ENCODE results near the gene RLN3. TPM values are rescaled to one million over a fixed set of nuclear protein-coding genes. Genes with fewer than 3 reads are reported as not detected.
"Not testable (repeated sequence)": the region's sequence is repeated elsewhere in the genome, so short reads cannot be mapped to it uniquely, and the experiment has no call there.

The RLN3 gene
- total and polyA plus RNA-seq, 4 donors = not detected

DNA sequence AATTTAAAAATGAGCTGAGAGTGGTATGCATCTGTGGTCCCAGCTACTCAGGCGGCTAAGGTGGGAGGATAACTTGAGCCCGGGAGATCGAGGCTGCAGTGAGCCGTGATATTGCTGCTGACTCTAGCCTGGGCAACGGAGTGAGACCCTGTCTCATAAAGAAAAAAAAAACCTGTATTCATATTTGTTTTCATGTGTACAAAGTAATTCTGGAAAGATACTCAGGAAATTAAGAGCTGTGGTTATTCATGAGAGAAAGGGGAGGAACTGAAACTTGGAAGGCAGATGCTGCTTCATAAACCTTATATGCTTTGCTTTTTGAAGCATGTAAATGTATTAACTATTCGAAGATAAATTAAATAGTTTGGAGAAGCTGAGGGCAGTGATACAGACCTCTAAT is 8.8 kb upstream of the RLN3 start:
- DNase-seq (ENCODE audit: low spot score) = no peak
- 89% methylated on average over 6 of the region's 6 CpGs for WGBS
- no peak overlapping the region for H3K4me3 ChIP-seq (ENCODE audit: low read depth in 1 of 3, low read length in 3 of 3)
- H3K9ac ChIP-seq (ENCODE audit: low read depth in 1 of 2, low read length in 2 of 2) = no peak overlapping the region
- H3K27ac ChIP-seq (ENCODE audit: low read depth in 1 of 2, low read length in 2 of 2) = no peak overlapping the region
- no peaks in the 10 kb centered on the region for H3K27me3 ChIP-seq (ENCODE audit: control insufficient read depth in 4 of 4, insufficient read depth in 4 of 4, low read length in 3 of 4)
- peaks cover 2 to 9% (median 4%) of the 10 kb centered on the region in 4 donors for H3K4me1 ChIP-seq (ENCODE audit: control insufficient read depth in 4 of 4, insufficient read depth in 4 of 4, low read length in 3 of 4)
- H3K9me3 ChIP-seq (ENCODE audit: control insufficient read depth in 4 of 4, low read length in 3 of 4) = no peaks in the 10 kb centered on the region
- H3K36me3 ChIP-seq (ENCODE audit: control insufficient read depth in 4 of 4, insufficient read depth in 3 of 4, low read depth in 1 of 4, low read length in 3 of 4) = no peaks in the 10 kb centered on the region
- TF ChIP-seq, protein P1, sequence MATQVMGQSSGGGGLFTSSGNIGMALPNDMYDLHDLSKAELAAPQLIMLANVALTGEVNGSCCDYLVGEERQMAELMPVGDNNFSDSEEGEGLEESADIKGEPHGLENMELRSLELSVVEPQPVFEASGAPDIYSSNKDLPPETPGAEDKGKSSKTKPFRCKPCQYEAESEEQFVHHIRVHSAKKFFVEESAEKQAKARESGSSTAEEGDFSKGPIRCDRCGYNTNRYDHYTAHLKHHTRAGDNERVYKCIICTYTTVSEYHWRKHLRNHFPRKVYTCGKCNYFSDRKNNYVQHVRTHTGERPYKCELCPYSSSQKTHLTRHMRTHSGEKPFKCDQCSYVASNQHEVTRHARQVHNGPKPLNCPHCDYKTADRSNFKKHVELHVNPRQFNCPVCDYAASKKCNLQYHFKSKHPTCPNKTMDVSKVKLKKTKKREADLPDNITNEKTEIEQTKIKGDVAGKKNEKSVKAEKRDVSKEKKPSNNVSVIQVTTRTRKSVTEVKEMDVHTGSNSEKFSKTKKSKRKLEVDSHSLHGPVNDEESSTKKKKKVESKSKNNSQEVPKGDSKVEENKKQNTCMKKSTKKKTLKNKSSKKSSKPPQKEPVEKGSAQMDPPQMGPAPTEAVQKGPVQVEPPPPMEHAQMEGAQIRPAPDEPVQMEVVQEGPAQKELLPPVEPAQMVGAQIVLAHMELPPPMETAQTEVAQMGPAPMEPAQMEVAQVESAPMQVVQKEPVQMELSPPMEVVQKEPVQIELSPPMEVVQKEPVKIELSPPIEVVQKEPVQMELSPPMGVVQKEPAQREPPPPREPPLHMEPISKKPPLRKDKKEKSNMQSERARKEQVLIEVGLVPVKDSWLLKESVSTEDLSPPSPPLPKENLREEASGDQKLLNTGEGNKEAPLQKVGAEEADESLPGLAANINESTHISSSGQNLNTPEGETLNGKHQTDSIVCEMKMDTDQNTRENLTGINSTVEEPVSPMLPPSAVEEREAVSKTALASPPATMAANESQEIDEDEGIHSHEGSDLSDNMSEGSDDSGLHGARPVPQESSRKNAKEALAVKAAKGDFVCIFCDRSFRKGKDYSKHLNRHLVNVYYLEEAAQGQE (IDR thresholded peaks at IDR 0.05) = no peak
- TF ChIP-seq, protein P2, sequence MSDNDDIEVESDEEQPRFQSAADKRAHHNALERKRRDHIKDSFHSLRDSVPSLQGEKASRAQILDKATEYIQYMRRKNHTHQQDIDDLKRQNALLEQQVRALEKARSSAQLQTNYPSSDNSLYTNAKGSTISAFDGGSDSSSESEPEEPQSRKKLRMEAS (IDR thresholded peaks at IDR 0.05) = no peak
- TF ChIP-seq YY1 (IDR thresholded peaks at IDR 0.05) = no peak
- TF ChIP-seq RXRA (IDR thresholded peaks at IDR 0.05) = no peak
- TF ChIP-seq ATF3 (IDR thresholded peaks at IDR 0.05) = no peak

- not testable (repeated sequence) for DNase-seq (ENCODE audit: low spot score); H3K27ac ChIP-seq (ENCODE audit: low read depth in 1 of 2, low read length in 2 of 2); H3K36me3 ChIP-seq (ENCODE audit: control insufficient read depth in 4 of 4, insufficient read depth in 3 of 4, low read depth in 1 of 4, low read length in 3 of 4); H3K9me3 ChIP-seq (ENCODE audit: control insufficient read depth in 4 of 4, low read length in 3 of 4); H3K27me3 ChIP-seq (ENCODE audit: control insufficient read depth in 4 of 4, insufficient read depth in 4 of 4, low read length in 3 of 4); H3K4me3 ChIP-seq (ENCODE audit: low read depth in 1 of 3, low read length in 3 of 3); H3K9ac ChIP-seq (ENCODE audit: low read depth in 1 of 2, low read length in 2 of 2); H3K4me1 ChIP-seq (ENCODE audit: control insufficient read depth in 4 of 4, insufficient read depth in 4 of 4, low read length in 3 of 4)
- WGBS = 93% methylated on average over 3 of the region's 3 CpGs
Measured at GRCh38 chr19:14019739-14020138, 8.2 kb upstream of the RLN3 start.

DNA sequence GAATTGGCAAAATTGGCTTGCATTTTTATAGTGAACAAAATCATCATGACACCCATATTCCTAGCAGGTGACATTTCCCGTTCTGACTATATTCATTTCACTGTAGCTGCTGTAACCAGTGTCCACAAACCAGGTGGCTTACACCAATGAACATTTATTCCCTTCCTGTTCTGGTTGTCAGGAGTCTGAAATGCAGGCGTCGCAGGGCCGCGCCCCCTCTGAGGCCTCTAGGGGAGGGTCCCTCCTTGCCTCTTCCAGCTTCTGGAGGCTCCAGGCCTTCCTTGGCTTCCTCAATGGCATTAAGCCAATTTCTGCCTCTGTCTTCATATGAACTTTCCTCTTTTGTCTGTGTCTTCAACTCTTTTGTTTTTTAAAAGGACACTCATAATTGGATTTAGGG is 6.5 kb upstream of the RLN3 start:
- DNase-seq (ENCODE audit: low spot score) = no peak
- H3K9ac ChIP-seq (ENCODE audit: low read depth in 1 of 2, low read length in 2 of 2) = no peak overlapping the region
- H3K27ac ChIP-seq (ENCODE audit: low read depth in 1 of 2, low read length in 2 of 2) = no peak overlapping the region
- H3K4me3 ChIP-seq (ENCODE audit: low read depth in 1 of 3, low read length in 3 of 3) = no peak overlapping the region
- 62% methylated on average over 5 of the region's 5 CpGs for WGBS
- no peaks in the 10 kb centered on the region for H3K27me3 ChIP-seq (ENCODE audit: control insufficient read depth in 4 of 4, insufficient read depth in 4 of 4, low read length in 3 of 4)
- H3K4me1 ChIP-seq (ENCODE audit: control insufficient read depth in 4 of 4, insufficient read depth in 4 of 4, low read length in 3 of 4) = peaks cover 0 to 3% (median 1%) of the 10 kb centered on the region in 4 donors
- no peaks in the 10 kb centered on the region for H3K36me3 ChIP-seq (ENCODE audit: control insufficient read depth in 4 of 4, insufficient read depth in 3 of 4, low read depth in 1 of 4, low read length in 3 of 4)
- H3K9me3 ChIP-seq (ENCODE audit: control insufficient read depth in 4 of 4, low read length in 3 of 4) = no peaks in the 10 kb centered on the region
- TF ChIP-seq NR2F2 (IDR thresholded peaks at IDR 0.05) (no peak), RAD21 (IDR thresholded peaks at IDR 0.05) (no peak), CTCF (IDR thresholded peaks at IDR 0.05; ENCODE audit: low read depth, low read length, missing input control) (no peak), TAF1 (conservative IDR thresholded peaks at IDR 0.05) (no peak), EGR1 (IDR thresholded peaks at IDR 0.05; ENCODE audit: low read depth in 2 of 2) (no peak), YY1 (IDR thresholded peaks at IDR 0.05) (no peak), FOXA2 (IDR thresholded peaks at IDR 0.05) (no peak), RXRA (IDR thresholded peaks at IDR 0.05) (no peak), HNF4G (IDR thresholded peaks at IDR 0.05) (no peak), ZBTB33 (IDR thresholded peaks at IDR 0.05) (no peak), GABPA (IDR thresholded peaks at IDR 0.05 in 1 of 2, conservative IDR thresholded peaks at IDR 0.05 in 1 of 2) (no peak), JUND (IDR thresholded peaks at IDR 0.05) (no peak), FOXA1 (IDR thresholded peaks at IDR 0.05) (no peak), SP1 (IDR thresholded peaks at IDR 0.05) (no peak)
- TF ChIP-seq, protein P2 (IDR thresholded peaks at IDR 0.05) = no peak
- TF ChIP-seq, protein P1 (IDR thresholded peaks at IDR 0.05) = no peak

All from liver (tissue), 9 donors.